Cardiac septum (tissue), 1 donor: Measurements from ENCODE around the gene BACH2. TPM values are rescaled to one million over a fixed set of nuclear protein-coding genes. Genes with fewer than 3 reads are reported as not detected.
A peak's percentile ranks its signal among the peaks of the same experiment; 100 is the strongest.
"Not testable (repeated sequence)": the region's sequence is repeated elsewhere in the genome, so short reads cannot be mapped to it uniquely, and the experiment has no call there.

Source experiments
- DNase-seq: peaks from one replicate; pipeline ENCODE4 v3.0.0-alpha.2; 2020; ENCODE audit warnings: low spot score
- intact Hi-C: fragments of 100-400 bp; cut with DNase I; formaldehyde crosslinking; loops from one replicate; pipeline ENCODE4 v1.14.0; 2022
- total RNA-seq: library from RNA; stranded (reverse); fragmentation: NEBNext Ultra II Directional; extraction: Animal tissue kit (Norgen Biotek cat#: 25700); gene quantifications from one replicate; pipeline ENCODE4 v1.2.1, GENCODE V29; 2021
- donor health status: DM: no; HTN: no; CAD: no.

BACH2 gene
- total RNA-seq, 1 donor from 2014 or later: 8.4 TPM

- peak; percentile 92 for DNase-seq
- intact Hi-C loops: loop anchor here (2.0 kb wide), 1 partner anchor 67 kb away; no protein-coding TSS in a partner anchor
Observed at GRCh38 chr6:90285611-90286381, 10.8 kb downstream of the BACH2 start.

GRCh38 chr6:90285042-90285481 lies 11.6 kb downstream of the BACH2 start:
- no peak for DNase-seq
- intact Hi-C loops: loop anchor here (2.0 kb wide), 1 partner anchor 66 kb away; no protein-coding TSS in a partner anchor

GRCh38 chr6:90284236-90285041 lies 12.2 kb downstream of the BACH2 start:
- intact Hi-C loops: loop anchor here (2.0 kb wide), 1 partner anchor 66 kb away; no protein-coding TSS in a partner anchor
- no peak for DNase-seq

- intact Hi-C loops, DNase-seq: not testable (repeated sequence)
Observed at GRCh38 chr6:90282265-90282664, 14.4 kb downstream of the BACH2 start.

GRCh38 chr6:90278129-90278528 lies 18.5 kb downstream of the BACH2 start:
- DNase-seq: no peak
- intact Hi-C loops: no loop called here

GRCh38 chr6:90277302-90278011 lies 19.2 kb downstream of the BACH2 start:
- intact Hi-C loops: no loop called here
- no peak for DNase-seq

- no peak for DNase-seq
- intact Hi-C loops: no loop called here
Observed at GRCh38 chr6:90274451-90275030, 22.1 kb downstream of the BACH2 start.

GRCh38 chr6:90273863-90274262 lies 22.8 kb downstream of the BACH2 start:
- intact Hi-C loops: no loop called here

GRCh38 chr6:90272895-90273294 lies 23.7 kb downstream of the BACH2 start:
- intact Hi-C loops: no loop called here
- DNase-seq: no peak

More at GRCh38 chr6:90273863-90274262, 22.8 kb downstream of the BACH2 start:
- no peak for DNase-seq

GRCh38 chr6:90271831-90272230 lies 24.8 kb downstream of the BACH2 start:
- no peak for DNase-seq
- intact Hi-C loops: no loop called here

GRCh38 chr6:90269334-90269733 lies 27.3 kb downstream of the BACH2 start:
- intact Hi-C loops: no loop called here
- DNase-seq: no peak

GRCh38 chr6:90268178-90268577 lies 28.5 kb downstream of the BACH2 start:
- intact Hi-C loops: no loop called here
- DNase-seq: no peak

GRCh38 chr6:90266905-90267621 lies 29.6 kb downstream of the BACH2 start:
- intact Hi-C loops: no loop called here
- DNase-seq: no peak

GRCh38 chr6:90264561-90264960 lies 32.1 kb downstream of the BACH2 start:
- no peak for DNase-seq
- intact Hi-C loops: no loop called here

- no peak for DNase-seq
- intact Hi-C loops: no loop called here
Observed at GRCh38 chr6:90263633-90264032, 33.0 kb downstream of the BACH2 start.

- no peak for DNase-seq
- intact Hi-C loops: no loop called here
Observed at GRCh38 chr6:90261801-90262200, 34.8 kb downstream of the BACH2 start.

- DNase-seq: no peak
- intact Hi-C loops: no loop called here
Observed at GRCh38 chr6:90257486-90257738, 39.2 kb downstream of the BACH2 start.

GRCh38 chr6:90256698-90257485 lies 39.8 kb downstream of the BACH2 start:
- intact Hi-C loops: no loop called here

GRCh38 chr6:90253631-90254030 lies 43.0 kb downstream of the BACH2 start:
- intact Hi-C loops: no loop called here

More at GRCh38 chr6:90256698-90257485, 39.8 kb downstream of the BACH2 start:
- no peak for DNase-seq

More at GRCh38 chr6:90253631-90254030, 43.0 kb downstream of the BACH2 start:
- no peak for DNase-seq
